Activated T-cell treated with anti-CD3 and anti-CD28 coated beads, Interleukin-2, amount 50 U/mL, for 24 hours (primary cell): ENCODE results near the gene ANXA4.
"Not testable (repeated sequence)": the region's sequence is repeated elsewhere in the genome, so short reads cannot be mapped to it uniquely, and the experiment has no call there.

Source experiments
- DNase-seq: peaks from one replicate; pipeline ENCODE4 v3.0.0-alpha.2; 2020
- H3K27ac Mint-ChIP-seq: 2 replicates; pipeline ENCODE4 v1.8.0; 2020; ENCODE audit warnings: mild to moderate bottlenecking, mixed read lengths
- H3K27me3 Mint-ChIP-seq: 2 replicates; pipeline ENCODE4 v1.8.0; 2020; ENCODE audit warnings: mixed read lengths
- H3K36me3 Mint-ChIP-seq: 2 replicates; pipeline ENCODE4 v1.8.0; 2020; ENCODE audit warnings: low read depth, mixed read lengths
- H3K4me1 Mint-ChIP-seq: 2 replicates; pipeline ENCODE4 v1.8.0; 2020; ENCODE audit warnings: low read depth, mixed read lengths
- H3K4me3 Mint-ChIP-seq: 2 replicates; pipeline ENCODE4 v1.8.0; 2020; ENCODE audit warnings: mild to moderate bottlenecking, moderate library complexity, mixed read lengths
- H3K9me3 Mint-ChIP-seq: 2 replicates; pipeline ENCODE4 v1.8.0; 2020; ENCODE audit warnings: mixed read lengths

ANXA4 gene

DNA sequence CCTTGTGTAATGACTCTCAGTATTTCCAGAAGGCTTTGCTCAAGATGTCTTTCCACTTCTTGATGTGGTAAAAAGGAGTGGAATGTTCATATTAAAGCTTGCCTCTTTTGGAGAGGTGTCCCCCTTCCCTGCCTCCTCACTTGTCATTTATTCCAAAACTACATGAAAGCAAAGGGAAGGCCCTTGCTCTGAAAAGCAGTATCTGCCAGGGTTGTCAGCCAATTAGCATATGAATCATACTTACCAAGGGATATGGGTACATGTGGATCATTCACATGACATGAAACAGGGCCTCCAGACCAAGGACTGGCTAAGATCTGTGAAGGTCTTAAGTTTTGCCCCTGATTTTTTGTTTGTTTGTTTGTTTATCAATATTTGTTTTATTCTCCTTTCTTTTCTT, 31.3 kb downstream of the ANXA4 start:
- Mint-ChIP-seq H3K4me1 (peaks cover 69% of the 10 kb centered on the region), H3K27ac (peak overlapping the region; percentile 81), H3K9me3 (no peaks in the 10 kb centered on the region), H3K4me3 (no peak overlapping the region), H3K27me3 (no peaks in the 10 kb centered on the region), H3K36me3 (no peaks in the 10 kb centered on the region)
- DNase-seq: no peak

DNA sequence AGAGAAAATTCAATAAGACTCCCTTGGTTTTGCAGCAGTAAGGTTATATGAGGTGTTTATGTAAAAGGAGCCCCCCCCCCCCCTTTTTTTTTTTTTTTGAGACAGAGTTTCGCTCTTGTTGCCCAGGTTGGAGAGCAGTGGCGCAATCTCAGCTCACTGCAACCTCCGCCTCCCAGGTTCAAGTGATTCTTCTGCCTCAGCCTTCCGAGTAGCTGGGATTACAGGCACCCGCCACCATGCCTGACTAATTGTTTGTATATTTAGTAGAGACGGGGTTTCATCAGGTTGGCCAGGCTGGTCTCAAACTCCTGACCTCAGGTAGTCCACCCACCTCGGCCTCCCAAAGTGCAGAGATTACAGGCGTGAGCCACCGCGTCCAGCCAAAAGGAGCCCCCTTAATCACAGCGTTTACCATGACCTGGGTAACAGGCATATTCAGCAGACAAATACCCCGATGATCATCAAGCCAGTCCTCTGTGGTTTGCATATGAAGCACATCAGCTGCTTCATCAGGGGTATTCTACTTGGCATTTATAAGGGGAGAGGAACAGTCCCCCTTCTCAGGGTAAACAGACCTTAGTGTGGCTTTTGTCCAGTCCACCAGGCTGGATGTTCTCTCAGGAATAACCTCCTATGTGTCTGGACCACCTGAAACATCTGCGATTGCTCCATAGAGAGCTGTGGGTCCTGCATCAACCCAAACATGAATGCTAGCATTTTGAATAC, 32.5 kb downstream of the ANXA4 start:
- peak overlapping the region; percentile 18 for H3K4me3 Mint-ChIP-seq
- peaks cover 64% of the 10 kb centered on the region for H3K4me1 Mint-ChIP-seq
- H3K9me3 Mint-ChIP-seq, H3K36me3 Mint-ChIP-seq, H3K27me3 Mint-ChIP-seq: not testable (repeated sequence)
- peak; percentile 44 for DNase-seq
- H3K27ac Mint-ChIP-seq: peak overlapping the region; percentile 78

DNA sequence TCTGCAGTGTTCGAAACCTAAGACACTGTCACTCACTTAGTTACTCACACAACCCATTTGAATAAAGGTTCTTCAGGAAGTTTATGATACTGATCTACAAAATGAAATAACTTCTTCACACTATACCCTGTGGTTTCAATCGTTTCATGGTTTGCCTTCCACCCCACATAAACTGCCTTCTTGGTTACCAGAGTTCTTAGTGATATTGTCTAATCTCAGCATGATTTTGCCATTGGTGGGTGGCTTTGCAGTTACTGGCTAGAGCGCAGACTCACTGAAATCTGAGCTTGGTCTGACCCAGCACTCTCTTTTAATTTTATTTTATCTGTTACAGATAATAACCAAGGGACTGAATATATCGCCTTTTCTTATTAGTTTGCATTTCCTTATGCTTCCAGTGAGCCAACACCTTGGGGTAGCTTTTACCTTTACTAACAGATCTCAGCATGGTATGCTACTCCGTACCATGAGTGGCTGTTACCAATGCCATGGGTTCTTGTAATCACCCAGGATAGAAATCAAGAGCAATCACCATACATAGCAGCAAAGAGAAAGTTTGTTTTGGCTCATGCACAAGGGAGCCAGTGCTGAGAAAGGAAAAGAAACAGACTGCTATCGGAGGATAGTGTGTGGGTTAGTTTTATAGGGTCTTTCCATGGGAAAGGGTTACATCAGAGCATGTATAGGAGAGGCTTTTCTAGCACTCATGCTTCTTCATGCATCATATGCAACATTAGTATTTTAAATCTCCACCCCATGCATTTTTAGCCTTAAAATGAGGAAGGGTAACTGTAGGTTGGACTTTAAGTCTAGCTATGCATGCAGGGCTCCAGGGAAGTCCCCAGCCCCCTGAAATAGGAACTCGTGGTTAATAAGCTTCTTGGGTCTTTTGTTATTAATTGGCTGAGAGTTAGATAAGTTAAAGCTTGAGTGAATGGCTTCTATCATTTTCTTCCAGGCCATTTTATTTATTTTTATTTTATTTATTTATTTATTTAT, 33.3 kb downstream of the ANXA4 start:
- Mint-ChIP-seq H3K4me3 (peak overlapping the region; percentile 11), H3K27me3 (no peaks in the 10 kb centered on the region), H3K4me1 (peaks cover 62% of the 10 kb centered on the region), H3K9me3 (no peaks in the 10 kb centered on the region), H3K36me3 (no peaks in the 10 kb centered on the region), H3K27ac (peak overlapping the region; percentile 78)
- DNase-seq: no peak

DNA sequence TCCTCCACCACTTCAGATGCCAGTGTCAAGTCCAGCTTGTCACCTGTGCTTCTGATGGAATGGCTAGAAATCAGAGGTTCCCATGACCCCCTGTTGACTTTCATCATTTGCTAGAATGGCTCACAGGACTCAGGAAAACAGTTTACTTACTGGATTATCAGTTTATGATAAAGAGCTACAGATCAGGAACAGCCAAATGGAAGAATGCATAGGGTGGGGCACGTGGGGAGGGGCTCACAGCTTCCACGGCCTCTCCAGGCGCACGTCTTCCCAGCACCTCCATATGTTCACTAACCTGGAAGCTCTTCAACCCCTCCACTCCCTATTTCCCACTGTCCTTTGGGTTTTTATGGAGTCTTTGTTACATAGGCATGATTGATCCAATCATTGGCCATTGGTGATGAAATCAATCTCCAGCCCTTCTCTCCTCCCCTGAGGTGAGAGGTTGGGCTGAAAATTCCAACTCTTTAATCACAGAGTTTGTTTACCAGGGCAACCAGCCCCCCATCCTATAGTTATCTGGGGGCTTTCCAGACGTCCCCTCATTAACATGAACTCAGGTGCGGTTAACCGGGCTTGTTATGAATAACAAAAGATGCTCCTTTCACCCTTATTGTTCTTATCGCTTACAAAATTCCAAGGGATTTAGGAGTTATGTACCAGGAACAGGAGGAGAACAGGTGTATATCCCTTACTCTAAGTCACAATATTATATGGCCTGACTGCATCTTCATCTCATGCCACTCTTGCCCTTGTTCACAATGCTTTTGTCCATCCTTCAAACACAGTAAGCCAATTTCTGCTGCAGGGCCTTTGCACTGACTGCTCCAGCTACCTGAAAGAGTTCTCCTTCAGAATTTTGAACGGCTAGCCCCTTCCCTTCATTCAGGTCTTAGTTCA, 35.2 kb downstream of the ANXA4 start:
- Mint-ChIP-seq H3K4me1 (peaks cover 49% of the 10 kb centered on the region), H3K27me3 (no peaks in the 10 kb centered on the region), H3K36me3 (no peaks in the 10 kb centered on the region), H3K27ac (no peak overlapping the region), H3K9me3 (no peaks in the 10 kb centered on the region), H3K4me3 (no peak overlapping the region)
- no peak for DNase-seq

DNA sequence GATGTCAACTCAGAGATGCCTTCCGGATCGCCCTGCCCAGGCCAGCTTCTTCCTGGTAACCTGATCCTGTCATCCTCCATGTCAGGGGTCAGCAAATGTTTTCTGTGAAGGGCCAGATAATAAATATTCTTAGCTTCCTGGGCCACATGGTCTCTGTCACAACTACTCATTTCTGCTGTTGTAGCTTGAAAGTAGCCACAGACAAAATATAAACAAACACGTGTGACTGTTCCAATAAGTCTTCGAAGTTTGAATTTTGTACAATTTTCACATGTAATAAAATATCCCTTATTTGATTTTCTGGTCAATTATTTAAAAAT, 35.8 kb downstream of the ANXA4 start:
- peaks cover 43% of the 10 kb centered on the region for H3K4me1 Mint-ChIP-seq
- no peak for DNase-seq
- no peak overlapping the region for H3K4me3 Mint-ChIP-seq
- no peaks in the 10 kb centered on the region for H3K27me3 Mint-ChIP-seq
- H3K27ac Mint-ChIP-seq: no peak overlapping the region
- H3K9me3 Mint-ChIP-seq: no peaks in the 10 kb centered on the region
- H3K36me3 Mint-ChIP-seq: no peaks in the 10 kb centered on the region

DNA sequence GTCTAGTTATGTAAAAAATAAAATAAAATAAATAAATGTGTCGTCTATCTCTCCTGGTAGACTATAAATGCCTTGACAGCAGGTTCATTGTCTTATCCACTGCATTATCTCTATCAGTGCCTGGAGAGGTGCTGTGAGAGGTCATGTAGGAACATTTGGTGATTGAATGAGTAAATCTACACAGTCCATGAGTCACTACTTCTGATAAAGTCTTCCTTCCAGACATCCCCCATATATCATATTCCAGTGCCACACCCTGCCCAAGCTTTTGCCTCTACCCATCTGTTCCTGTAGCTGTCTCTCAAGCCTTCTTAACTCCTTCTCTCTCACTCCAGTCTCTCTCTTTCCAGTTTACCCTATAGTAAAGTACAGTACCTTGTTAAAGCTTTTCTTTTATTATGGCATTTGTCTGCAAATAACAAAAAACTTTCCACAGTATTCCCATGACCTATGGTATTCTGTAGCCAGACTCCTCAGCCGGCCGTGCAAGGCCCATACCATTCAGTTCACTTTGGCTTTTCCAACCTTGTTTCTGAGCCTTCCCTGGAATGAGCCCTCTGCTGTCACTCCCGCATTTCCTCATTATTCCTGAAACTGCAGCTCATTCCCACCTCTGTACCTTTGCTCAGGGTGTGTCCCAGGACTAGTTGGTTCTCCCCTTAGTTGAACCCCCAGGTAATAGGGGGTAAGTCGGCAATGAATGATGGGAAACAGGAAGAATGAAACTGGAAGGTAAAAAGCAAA, 37.5 kb downstream of the ANXA4 start:
- no peaks in the 10 kb centered on the region for H3K36me3 Mint-ChIP-seq
- no peaks in the 10 kb centered on the region for H3K9me3 Mint-ChIP-seq
- H3K27me3 Mint-ChIP-seq: no peaks in the 10 kb centered on the region
- no peak for DNase-seq
- no peak overlapping the region for H3K4me3 Mint-ChIP-seq
- no peak overlapping the region for H3K27ac Mint-ChIP-seq
- H3K4me1 Mint-ChIP-seq: peaks cover 27% of the 10 kb centered on the region

DNA sequence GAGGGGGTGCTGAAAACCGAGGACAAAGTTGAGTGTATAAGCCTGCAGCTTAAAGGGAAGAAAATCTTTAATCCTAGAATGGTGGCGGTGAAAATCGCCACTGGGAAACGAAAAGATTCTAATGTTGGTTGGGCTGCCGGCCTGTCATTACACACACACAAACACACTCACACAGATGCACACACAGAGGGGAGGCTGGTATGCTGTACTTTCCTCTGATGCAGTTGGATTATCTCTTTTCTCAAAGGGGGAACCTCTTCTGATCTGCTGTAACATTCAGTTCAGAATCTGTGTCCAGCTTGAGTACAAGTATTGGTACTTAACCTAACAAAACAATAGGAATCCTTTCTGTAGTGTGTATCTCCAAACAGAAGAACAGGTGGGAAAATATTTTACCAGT, 39.0 kb downstream of the ANXA4 start:
- H3K27ac Mint-ChIP-seq: no peak overlapping the region
- H3K27me3 Mint-ChIP-seq: no peaks in the 10 kb centered on the region
- DNase-seq: no peak
- peaks cover 14% of the 10 kb centered on the region for H3K4me1 Mint-ChIP-seq
- no peaks in the 10 kb centered on the region for H3K36me3 Mint-ChIP-seq
- H3K4me3 Mint-ChIP-seq: no peak overlapping the region
- no peaks in the 10 kb centered on the region for H3K9me3 Mint-ChIP-seq

DNA sequence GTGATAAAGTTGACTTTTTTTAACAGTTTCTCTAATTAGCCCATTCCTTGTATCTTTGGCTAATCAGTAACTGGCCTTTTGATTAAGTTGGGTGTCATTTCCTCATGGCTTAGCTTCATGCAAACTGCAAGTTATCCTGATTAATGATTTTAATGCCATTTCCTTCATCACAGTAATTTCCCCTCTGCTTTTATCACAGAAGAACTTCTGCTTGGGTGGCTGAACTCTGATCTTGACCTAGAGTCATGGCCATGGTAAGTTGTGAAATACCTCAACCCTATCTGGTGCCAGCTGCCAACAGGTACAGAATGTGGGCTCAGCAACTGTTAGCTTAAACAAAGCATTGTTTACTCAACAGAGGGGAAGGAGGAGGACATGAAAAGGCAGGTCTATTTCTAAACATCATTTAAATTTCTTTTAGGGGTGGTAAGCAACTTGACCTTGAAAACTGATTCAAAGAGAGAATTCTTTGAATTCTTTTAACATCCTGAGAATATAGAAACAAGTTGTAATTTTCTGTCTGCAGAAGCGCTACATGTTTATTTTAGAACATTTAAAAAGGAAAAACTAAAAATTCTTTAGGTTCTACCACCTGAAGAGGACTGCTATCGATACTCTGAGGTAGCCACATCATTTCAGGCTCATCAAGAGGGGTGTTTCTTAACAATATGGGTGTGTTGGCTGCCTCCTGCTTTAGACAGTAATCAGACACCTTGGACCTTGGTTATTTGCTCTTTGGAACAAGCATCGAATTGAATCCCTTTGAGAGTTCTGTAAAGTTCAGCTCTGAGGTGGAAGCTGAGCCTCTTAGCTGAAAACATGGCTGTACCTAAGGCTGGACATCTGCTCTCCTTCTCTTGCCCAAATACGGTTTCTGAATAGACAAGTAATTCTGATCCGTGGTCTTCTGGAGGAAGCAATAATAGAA, 39.7 kb downstream of the ANXA4 start:
- H3K4me3 Mint-ChIP-seq: no peak overlapping the region
- no peak for DNase-seq
- no peaks in the 10 kb centered on the region for H3K27me3 Mint-ChIP-seq
- no peaks in the 10 kb centered on the region for H3K9me3 Mint-ChIP-seq
- H3K36me3 Mint-ChIP-seq: no peaks in the 10 kb centered on the region
- peaks cover 9% of the 10 kb centered on the region for H3K4me1 Mint-ChIP-seq
- H3K27ac Mint-ChIP-seq: no peak overlapping the region

DNA sequence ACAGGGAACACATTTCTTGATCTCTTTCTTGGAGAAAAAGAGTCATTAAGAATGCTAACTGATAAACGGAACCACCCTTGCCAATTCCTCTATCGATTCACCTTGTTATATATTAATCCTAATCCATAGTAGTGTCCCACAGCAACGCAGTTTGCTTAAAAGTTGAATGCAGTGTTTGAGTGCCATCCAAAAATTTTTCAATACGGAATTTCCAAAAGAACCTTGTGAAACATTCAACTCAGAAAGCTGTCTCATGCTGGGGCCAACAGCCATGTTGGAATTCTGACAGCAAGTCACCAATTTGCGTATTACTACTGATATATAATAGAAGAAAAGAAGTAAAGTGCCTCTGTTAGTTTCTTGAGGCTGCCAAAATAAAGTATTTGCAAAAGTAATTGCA, 42.3 kb downstream of the ANXA4 start:
- H3K27ac Mint-ChIP-seq: no peak overlapping the region

DNA sequence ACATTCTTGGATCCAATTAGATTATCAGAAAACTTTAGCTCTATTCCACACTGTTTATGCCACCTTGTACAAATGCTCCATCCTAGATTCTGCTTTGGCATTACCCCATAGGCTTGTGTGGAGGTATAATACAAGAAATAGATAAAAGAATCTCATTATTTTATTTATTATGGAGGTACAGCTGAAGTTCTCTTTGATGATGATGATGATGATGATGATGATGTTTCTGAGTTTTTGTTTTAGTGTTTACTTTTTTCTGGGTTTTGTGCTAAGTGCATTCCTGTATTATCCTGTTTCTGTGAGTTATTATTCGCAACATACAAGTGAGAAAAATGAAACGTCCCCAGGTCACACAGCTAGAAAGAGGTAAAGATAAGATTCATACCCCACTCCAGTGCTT, 43.4 kb downstream of the ANXA4 start:
- H3K27ac Mint-ChIP-seq: no peak overlapping the region
- no peak for DNase-seq
- H3K27me3 Mint-ChIP-seq: no peaks in the 10 kb centered on the region
- H3K4me3 Mint-ChIP-seq: no peak overlapping the region
- no peaks in the 10 kb centered on the region for H3K36me3 Mint-ChIP-seq
- H3K9me3 Mint-ChIP-seq: no peaks in the 10 kb centered on the region
- peaks cover 13% of the 10 kb centered on the region for H3K4me1 Mint-ChIP-seq

More for the DNA sequence above, 42.3 kb downstream of the ANXA4 start:
- Mint-ChIP-seq H3K4me1 (peaks cover 9% of the 10 kb centered on the region), H3K36me3 (no peaks in the 10 kb centered on the region), H3K27me3 (no peaks in the 10 kb centered on the region), H3K4me3 (no peak overlapping the region), H3K9me3 (no peaks in the 10 kb centered on the region)
- no peak for DNase-seq

DNA sequence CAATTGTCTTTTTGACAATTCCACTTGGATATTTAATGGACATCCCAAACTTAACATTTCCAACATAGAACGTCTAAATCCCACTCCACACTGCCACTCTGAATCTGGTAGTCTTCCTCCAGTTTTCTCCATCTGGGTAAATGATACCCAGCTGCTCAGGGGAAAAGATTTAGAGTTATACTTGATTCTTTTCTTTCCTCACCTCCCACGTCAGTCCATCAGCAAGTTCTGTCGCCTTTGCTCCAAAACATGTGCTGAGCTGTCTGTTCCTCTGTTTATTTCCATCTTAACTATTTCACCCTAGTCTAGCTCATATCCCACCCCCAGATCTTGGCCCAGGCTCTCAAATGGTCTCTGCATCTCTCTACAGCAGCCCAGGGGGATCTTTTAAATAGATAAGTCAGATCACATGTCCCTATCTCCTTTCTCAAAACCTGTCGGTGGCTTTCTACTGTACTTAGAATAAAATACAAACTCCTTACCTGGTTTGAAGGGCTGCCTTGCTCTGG, 44.2 kb downstream of the ANXA4 start:
- H3K4me1 Mint-ChIP-seq: peaks cover 17% of the 10 kb centered on the region
- no peak overlapping the region for H3K27ac Mint-ChIP-seq
- no peaks in the 10 kb centered on the region for H3K36me3 Mint-ChIP-seq

DNA sequence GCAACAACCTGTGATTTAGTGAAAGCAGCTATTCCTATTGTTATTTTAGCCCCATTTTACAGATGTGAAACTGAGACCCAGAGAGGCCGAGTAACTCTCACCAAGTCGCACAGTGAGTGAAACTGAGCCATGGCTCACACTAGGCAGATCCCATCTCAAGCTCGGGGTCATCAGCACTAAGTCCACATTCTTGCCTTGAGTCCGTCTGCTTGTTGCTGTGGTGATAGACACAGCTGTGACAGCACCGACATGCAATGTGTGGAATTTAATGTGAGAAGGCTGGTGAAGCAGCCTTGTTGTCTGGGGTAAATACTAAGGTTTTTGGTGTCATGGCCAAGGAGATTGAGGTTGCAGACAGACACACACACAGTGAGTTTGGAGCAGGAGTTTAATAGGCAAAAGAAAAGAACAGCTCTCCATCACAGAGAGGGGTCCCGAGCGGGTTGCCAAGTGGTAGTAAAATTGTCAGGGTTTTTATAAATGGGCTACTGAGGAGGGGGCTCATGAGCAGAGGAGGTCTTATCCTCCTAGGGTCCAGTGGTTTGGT, 47.3 kb downstream of the ANXA4 start:
- H3K9me3 Mint-ChIP-seq: no peaks in the 10 kb centered on the region
- H3K36me3 Mint-ChIP-seq: no peaks in the 10 kb centered on the region
- H3K27me3 Mint-ChIP-seq: no peaks in the 10 kb centered on the region
- H3K4me1 Mint-ChIP-seq: peaks cover 17% of the 10 kb centered on the region
- DNase-seq: no peak
- no peak overlapping the region for H3K4me3 Mint-ChIP-seq
- H3K27ac Mint-ChIP-seq: peak overlapping the region; percentile 41

More for the DNA sequence above, 44.2 kb downstream of the ANXA4 start:
- Mint-ChIP-seq H3K27me3 (no peaks in the 10 kb centered on the region), H3K9me3 (no peaks in the 10 kb centered on the region), H3K4me3 (no peak overlapping the region)
- DNase-seq: no peak
